Measurements from ENCODE around the gene C4orf33.

- TF ChIP-seq CTCF (IDR thresholded peaks at IDR 0.05; ENCODE audit: insufficient read depth, low read length, poor library complexity, severe bottlenecking) (no peak), EZH2phosphoT487 (conservative IDR thresholded peaks at IDR 0.05; ENCODE audit: low read length) (no peak)
Measured at GRCh38 chr4:129092631-129093190, 3.2 kb upstream of the C4orf33 start.
